Tibial nerve (tissue), 4 donors: Measurements from ENCODE around the gene NGF.
"Not testable (repeated sequence)": the region's sequence is repeated elsewhere in the genome, so short reads cannot be mapped to it uniquely, and the experiment has no call there.

ENCODE experiments used
- CTCF ChIP-seq, 5 experiments: fragments of 200-600 bp in 3 of 5; fragments of 450-650 bp in 2 of 5; sonication (generic) in 3 of 5; IDR thresholded peaks; one replicate each; pipeline ENCODE4 v1.5.1; 2016 to 2019; ENCODE audit warnings: antibody characterized with exemption in 5 of 5, mild to moderate bottlenecking in 3 of 5, moderate library complexity in 2 of 5
- EP300 ChIP-seq, 2 donors: sonication (generic); formaldehyde crosslinking; IDR thresholded peaks; one replicate each; pipeline ENCODE4 v1.6.1; 2017; ENCODE audit warnings: antibody characterized with exemption in 2 of 2, mild to moderate bottlenecking in 1 of 2

- not testable (repeated sequence) for TF ChIP-seq CTCF, EP300 (IDR thresholded peaks at IDR 0.05)
Observed at GRCh38 chr1:115383455-115383854, 45.4 kb upstream of the NGF start.
